GM23338 (cell line): ENCODE data around the gene FXYD7. TPM values are rescaled to one million over a fixed set of nuclear protein-coding genes. Genes with fewer than 3 reads are reported as not detected.

Experiments
- ATAC-seq: fragments of 200-7000 bp; cut with Tn5 transposase; 3 replicates; pipeline ENCODE4 v1.9.1; 2020
- DNase-seq: peaks from one replicate; pipeline ENCODE4 v3.0.0-alpha.2; 2015; ENCODE audit warnings: low spot score
- H2AFZ ChIP-seq: fragments of 200-600 bp; sonication (generic); 2 replicates; pipeline ENCODE4 v1.8.0; 2016; ENCODE audit warnings: antibody characterized with exemption, mild to moderate bottlenecking, moderate library complexity
- H3F3A ChIP-seq: fragments of 200-600 bp; sonication (generic); replicated peaks from 2 replicates; pipeline ENCODE4 v1.8.0; 2017; ENCODE audit warnings: antibody characterized with exemption, mixed run types, low read depth
- H3K27ac ChIP-seq: fragments of 200-600 bp; sonication (generic); 2 replicates; pipeline ENCODE4 v1.6.1; 2016; ENCODE audit warnings: low read depth
- H3K27me3 ChIP-seq: fragments of 200-600 bp; sonication (generic); 2 replicates; pipeline ENCODE4 v1.8.0; 2016; ENCODE audit warnings: mild to moderate bottlenecking, mixed run types, moderate library complexity; ENCODE audit not compliant: insufficient read depth
- H3K36me3 ChIP-seq: fragments of 200-600 bp; sonication (generic); 2 replicates; pipeline ENCODE4 v1.8.0; 2016; ENCODE audit warnings: mild to moderate bottlenecking; ENCODE audit not compliant: insufficient read depth
- H3K4me1 ChIP-seq: fragments of 200-600 bp; sonication (generic); 2 replicates; pipeline ENCODE4 v1.8.0; 2016; ENCODE audit warnings: mild to moderate bottlenecking, moderate library complexity; ENCODE audit not compliant: insufficient read depth
- H3K4me2 ChIP-seq: fragments of 200-600 bp; sonication (generic); 2 replicates; pipeline ENCODE4 v1.7.1; 2017; ENCODE audit warnings: mixed run types
- H3K4me3 ChIP-seq: fragments of 200-600 bp; sonication (generic); 2 replicates; pipeline ENCODE4 v1.6.1; 2016; ENCODE audit warnings: mixed run types
- H3K79me2 ChIP-seq: fragments of 200-600 bp; sonication (generic); replicated peaks from 2 replicates; pipeline ENCODE4 v1.8.0; 2017; ENCODE audit warnings: mild to moderate bottlenecking; ENCODE audit not compliant: insufficient read depth
- H3K9me2 ChIP-seq: fragments of 200-600 bp; sonication (generic); 2 replicates; pipeline ENCODE4 v1.8.0; 2017; ENCODE audit not compliant: insufficient read depth
- H4K20me1 ChIP-seq: fragments of 200-600 bp; sonication (generic); replicated peaks from 2 replicates; pipeline ENCODE4 v1.8.0; 2017; ENCODE audit warnings: mild to moderate bottlenecking; ENCODE audit not compliant: insufficient read depth
- H3K27ac Mint-ChIP-seq: 2 replicates; pipeline ENCODE4 v1.8.0; 2020; ENCODE audit warnings: inconsistent platforms, mild to moderate bottlenecking, moderate library complexity, mixed read lengths
- H3K27me3 Mint-ChIP-seq: 3 replicates; pipeline ENCODE4 v1.8.0; 2022; ENCODE audit warnings: low read depth, mild to moderate bottlenecking, moderate library complexity, mixed read lengths, inconsistent platforms; ENCODE audit not compliant: insufficient read depth, poor library complexity
- H3K36me3 Mint-ChIP-seq: 3 replicates; pipeline ENCODE4 v1.8.0; 2021; ENCODE audit warnings: low read depth, mild to moderate bottlenecking, inconsistent platforms, moderate library complexity, mixed read lengths
- H3K4me1 Mint-ChIP-seq: 3 replicates; pipeline ENCODE4 v1.8.0; 2020; ENCODE audit warnings: mild to moderate bottlenecking, inconsistent platforms, mixed read lengths
- H3K4me3 Mint-ChIP-seq: 3 replicates; pipeline ENCODE4 v1.8.0; 2021; ENCODE audit warnings: moderate library complexity, mild to moderate bottlenecking, inconsistent platforms, mixed read lengths
- H3K9me3 Mint-ChIP-seq: 3 replicates; pipeline ENCODE4 v1.8.0; 2020; ENCODE audit warnings: moderate library complexity, mild to moderate bottlenecking, inconsistent platforms, mixed read lengths
- EZH2phosphoT487 ChIP-seq: fragments of 200-600 bp; sonication (generic); IDR thresholded peaks from one replicate; pipeline ENCODE4 v1.8.1; 2018; ENCODE audit warnings: antibody characterized with exemption; ENCODE audit not compliant: unreplicated experiment
- JUNB ChIP-seq: IDR thresholded peaks from one replicate; pipeline ENCODE4 v1.6.1; 2016; ENCODE audit warnings: antibody characterized with exemption; ENCODE audit not compliant: unreplicated experiment
- POLR2AphosphoS5 ChIP-seq: IDR thresholded peaks from 2 replicates; pipeline ENCODE4 v1.6.1; 2016; ENCODE audit warnings: antibody characterized with exemption, low read depth
- STAT1 ChIP-seq: IDR thresholded peaks from one replicate; pipeline ENCODE4 v1.6.1; 2016; ENCODE audit warnings: antibody characterized with exemption; ENCODE audit not compliant: unreplicated experiment
- ZNF331 ChIP-seq: fragments of 250-450 bp; sonication (Bioruptor Pico); IDR thresholded peaks from 2 replicates; pipeline ENCODE4 v1.5.0; 2020; ENCODE audit warnings: low read depth, mild to moderate bottlenecking, moderate library complexity
- polyA plus RNA-seq: library from polyadenylated mRNA; unstranded; fragments of >200 nt; fragmentation: Nextera tagmentation; extraction: Ambion mirVana; gene quantifications from 2 replicates; pipeline ENCODE4 v1.2.1, GENCODE V29; 2016
- total RNA-seq: library from RNA; depleted of rRNA; stranded (reverse); fragments of >200 nt; shearing (Covaris generic); gene quantifications from 2 replicates; pipeline ENCODE4 v1.2.3, GENCODE V29; 2014
- TF ChIP-seq, protein P1 (sequence below), 2 experiments: fragments of 200-600 bp in 1 of 2; sonication (generic) in 1 of 2; conservative IDR thresholded peaks; 2 replicates each; pipeline versions ENCODE4 v1.5.1 to v1.6.1; 2016 to 2017; ENCODE audit warnings: antibody characterized with exemption in 2 of 2, low read depth in 2 of 2, mild to moderate bottlenecking in 2 of 2, moderate library complexity in 1 of 2
- TF ChIP-seq, protein P2 (sequence below): IDR thresholded peaks from one replicate; pipeline ENCODE4 v1.6.1; 2018; ENCODE audit warnings: antibody characterized with exemption; ENCODE audit not compliant: unreplicated experiment
- TF ChIP-seq, protein P3 (sequence below): IDR thresholded peaks from 2 replicates; pipeline ENCODE4 v1.6.1; 2016; ENCODE audit warnings: antibody characterized with exemption

The FXYD7 gene
- total and polyA plus RNA-seq, 2 experiments from 2014 or later: 9.6 to 44.0 TPM

DNA sequence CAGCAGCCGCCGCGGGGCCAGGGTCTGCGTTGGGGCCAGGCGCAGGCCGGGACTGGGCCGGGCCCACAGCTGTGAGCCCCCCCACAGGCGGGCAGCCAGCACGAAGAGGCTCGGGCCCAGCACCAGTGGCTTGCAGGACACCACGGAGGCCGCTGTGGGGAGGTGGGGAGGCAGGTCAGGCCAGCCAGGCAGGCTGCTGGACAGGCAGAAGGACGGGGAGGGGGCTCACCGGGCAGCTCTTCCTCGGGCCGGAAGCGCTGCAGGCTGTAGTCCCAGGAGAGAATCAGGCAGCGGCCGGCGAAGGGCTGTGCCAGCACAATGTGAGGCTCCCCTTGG lies 16.5 kb upstream of the FXYD7 start (continued):
- TF ChIP-seq, protein P1, sequence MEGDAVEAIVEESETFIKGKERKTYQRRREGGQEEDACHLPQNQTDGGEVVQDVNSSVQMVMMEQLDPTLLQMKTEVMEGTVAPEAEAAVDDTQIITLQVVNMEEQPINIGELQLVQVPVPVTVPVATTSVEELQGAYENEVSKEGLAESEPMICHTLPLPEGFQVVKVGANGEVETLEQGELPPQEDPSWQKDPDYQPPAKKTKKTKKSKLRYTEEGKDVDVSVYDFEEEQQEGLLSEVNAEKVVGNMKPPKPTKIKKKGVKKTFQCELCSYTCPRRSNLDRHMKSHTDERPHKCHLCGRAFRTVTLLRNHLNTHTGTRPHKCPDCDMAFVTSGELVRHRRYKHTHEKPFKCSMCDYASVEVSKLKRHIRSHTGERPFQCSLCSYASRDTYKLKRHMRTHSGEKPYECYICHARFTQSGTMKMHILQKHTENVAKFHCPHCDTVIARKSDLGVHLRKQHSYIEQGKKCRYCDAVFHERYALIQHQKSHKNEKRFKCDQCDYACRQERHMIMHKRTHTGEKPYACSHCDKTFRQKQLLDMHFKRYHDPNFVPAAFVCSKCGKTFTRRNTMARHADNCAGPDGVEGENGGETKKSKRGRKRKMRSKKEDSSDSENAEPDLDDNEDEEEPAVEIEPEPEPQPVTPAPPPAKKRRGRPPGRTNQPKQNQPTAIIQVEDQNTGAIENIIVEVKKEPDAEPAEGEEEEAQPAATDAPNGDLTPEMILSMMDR (conservative IDR thresholded peaks at IDR 0.05; ENCODE audit: low read depth in 2 of 2): no peak
- TF ChIP-seq STAT1 (no peak), ZNF331 (CRISPR knock-in tag) (no peak)
- TF ChIP-seq, protein P2, sequence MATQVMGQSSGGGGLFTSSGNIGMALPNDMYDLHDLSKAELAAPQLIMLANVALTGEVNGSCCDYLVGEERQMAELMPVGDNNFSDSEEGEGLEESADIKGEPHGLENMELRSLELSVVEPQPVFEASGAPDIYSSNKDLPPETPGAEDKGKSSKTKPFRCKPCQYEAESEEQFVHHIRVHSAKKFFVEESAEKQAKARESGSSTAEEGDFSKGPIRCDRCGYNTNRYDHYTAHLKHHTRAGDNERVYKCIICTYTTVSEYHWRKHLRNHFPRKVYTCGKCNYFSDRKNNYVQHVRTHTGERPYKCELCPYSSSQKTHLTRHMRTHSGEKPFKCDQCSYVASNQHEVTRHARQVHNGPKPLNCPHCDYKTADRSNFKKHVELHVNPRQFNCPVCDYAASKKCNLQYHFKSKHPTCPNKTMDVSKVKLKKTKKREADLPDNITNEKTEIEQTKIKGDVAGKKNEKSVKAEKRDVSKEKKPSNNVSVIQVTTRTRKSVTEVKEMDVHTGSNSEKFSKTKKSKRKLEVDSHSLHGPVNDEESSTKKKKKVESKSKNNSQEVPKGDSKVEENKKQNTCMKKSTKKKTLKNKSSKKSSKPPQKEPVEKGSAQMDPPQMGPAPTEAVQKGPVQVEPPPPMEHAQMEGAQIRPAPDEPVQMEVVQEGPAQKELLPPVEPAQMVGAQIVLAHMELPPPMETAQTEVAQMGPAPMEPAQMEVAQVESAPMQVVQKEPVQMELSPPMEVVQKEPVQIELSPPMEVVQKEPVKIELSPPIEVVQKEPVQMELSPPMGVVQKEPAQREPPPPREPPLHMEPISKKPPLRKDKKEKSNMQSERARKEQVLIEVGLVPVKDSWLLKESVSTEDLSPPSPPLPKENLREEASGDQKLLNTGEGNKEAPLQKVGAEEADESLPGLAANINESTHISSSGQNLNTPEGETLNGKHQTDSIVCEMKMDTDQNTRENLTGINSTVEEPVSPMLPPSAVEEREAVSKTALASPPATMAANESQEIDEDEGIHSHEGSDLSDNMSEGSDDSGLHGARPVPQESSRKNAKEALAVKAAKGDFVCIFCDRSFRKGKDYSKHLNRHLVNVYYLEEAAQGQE: no peak

DNA sequence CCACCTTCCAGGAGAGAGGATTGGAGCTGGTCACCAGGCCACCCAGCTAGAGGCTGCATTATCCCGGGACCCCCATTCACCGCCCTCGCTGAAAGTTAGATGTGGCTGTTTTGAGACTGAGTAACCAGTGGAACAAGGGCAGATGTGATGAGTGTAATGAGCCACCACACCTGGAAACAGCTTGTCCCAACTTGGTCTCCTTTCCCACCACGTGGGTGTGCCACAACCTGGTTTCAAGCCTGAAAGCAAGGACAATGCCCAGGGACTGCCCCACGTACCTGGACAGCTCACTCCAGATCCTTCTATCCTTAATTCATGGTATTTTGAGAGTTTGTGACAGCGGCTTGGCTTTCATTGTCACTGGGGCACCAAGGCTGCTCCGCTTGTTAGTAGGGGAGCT lies 15.2 kb upstream of the FXYD7 start:
- H3K79me2 ChIP-seq: no peaks in the 10 kb centered on the region
- H3K27me3 Mint-ChIP-seq: peaks cover 4% of the 10 kb centered on the region
- no peak overlapping the region for H3K4me3 Mint-ChIP-seq
- DNase-seq: no peak
- H3K4me2 ChIP-seq: no peak overlapping the region
- H3K27me3 ChIP-seq: no peaks in the 10 kb centered on the region
- no peaks in the 10 kb centered on the region for H3K9me3 Mint-ChIP-seq
- ATAC-seq: no peak
- H4K20me1 ChIP-seq: no peaks in the 10 kb centered on the region
- H2AFZ ChIP-seq: no peak overlapping the region
- peaks cover 2% of the 10 kb centered on the region for H3K4me1 ChIP-seq
- H3K27ac ChIP-seq: no peak overlapping the region
- H3K36me3 Mint-ChIP-seq: no peaks in the 10 kb centered on the region
- no peaks in the 10 kb centered on the region for H3F3A ChIP-seq
- peaks cover 13% of the 10 kb centered on the region; the same call in 2 of the 3 replicates for H3K4me1 Mint-ChIP-seq
- H3K4me3 ChIP-seq: no peak overlapping the region
- H3K9me2 ChIP-seq: peaks cover 7% of the 10 kb centered on the region; the same call in 1 of the 2 replicates
- H3K36me3 ChIP-seq: no peaks in the 10 kb centered on the region
- no peak overlapping the region for H3K27ac Mint-ChIP-seq
- TF ChIP-seq EZH2phosphoT487 (no peak), STAT1 (no peak), POLR2AphosphoS5 (no peak), ZNF331 (CRISPR knock-in tag) (no peak), JUNB (no peak)
- TF ChIP-seq, protein P3, sequence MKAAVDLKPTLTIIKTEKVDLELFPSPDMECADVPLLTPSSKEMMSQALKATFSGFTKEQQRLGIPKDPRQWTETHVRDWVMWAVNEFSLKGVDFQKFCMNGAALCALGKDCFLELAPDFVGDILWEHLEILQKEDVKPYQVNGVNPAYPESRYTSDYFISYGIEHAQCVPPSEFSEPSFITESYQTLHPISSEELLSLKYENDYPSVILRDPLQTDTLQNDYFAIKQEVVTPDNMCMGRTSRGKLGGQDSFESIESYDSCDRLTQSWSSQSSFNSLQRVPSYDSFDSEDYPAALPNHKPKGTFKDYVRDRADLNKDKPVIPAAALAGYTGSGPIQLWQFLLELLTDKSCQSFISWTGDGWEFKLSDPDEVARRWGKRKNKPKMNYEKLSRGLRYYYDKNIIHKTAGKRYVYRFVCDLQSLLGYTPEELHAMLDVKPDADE: no peak
- TF ChIP-seq, protein P2: no peak
